GM12801 (cell line): Measurements from ENCODE around the gene DMTF1.

Source experiments
- CTCF ChIP-seq: IDR thresholded peaks from one replicate; pipeline ENCODE4 v1.5.1; 2011; ENCODE audit warnings: control low read depth; ENCODE audit not compliant: insufficient read length; ENCODE audit errors: extremely low read depth

The DMTF1 gene

GRCh38 chr7:87131771-87132170 is 20.5 kb upstream of the DMTF1 start:
- TF ChIP-seq CTCF, result no peak

- no peak for TF ChIP-seq CTCF
Observed at GRCh38 chr7:87137271-87137670, 15.0 kb upstream of the DMTF1 start.

- no peak for TF ChIP-seq CTCF
Observed at GRCh38 chr7:87139514-87139913, 12.7 kb upstream of the DMTF1 start.

- no peak for TF ChIP-seq CTCF
Observed at GRCh38 chr7:87140271-87140748, 11.9 kb upstream of the DMTF1 start.

GRCh38 chr7:87144173-87144657 is 8.0 kb upstream of the DMTF1 start:
- no peak for TF ChIP-seq CTCF

GRCh38 chr7:87146740-87147386 is 5.4 kb upstream of the DMTF1 start:
- TF ChIP-seq CTCF, result no peak

GRCh38 chr7:87147500-87147899 is 4.8 kb upstream of the DMTF1 start:
- TF ChIP-seq CTCF, result no peak
